ENCODE results near the gene PKN2. TPM values are rescaled to one million over a fixed set of nuclear protein-coding genes. Genes with fewer than 3 reads are reported as not detected.
A peak's percentile ranks its signal among the peaks of the same experiment; 100 is the strongest.
"Not testable (repeated sequence)": the region's sequence is repeated elsewhere in the genome, so short reads cannot be mapped to it uniquely, and the experiment has no call there.

The PKN2 gene
- total RNA-seq, 1 donor from 2014 or later, result 34.6 TPM

GRCh38 chr1:88680471-88680870, 3.6 kb upstream of the PKN2 start:
- no peak for DNase-seq (ENCODE audit: low spot score)

GRCh38 chr1:88680911-88681622, 3.0 kb upstream of the PKN2 start:
- no peak for DNase-seq (ENCODE audit: low spot score)

- peak; percentile 31 for DNase-seq (ENCODE audit: low spot score)
Measured at GRCh38 chr1:88684482-88685258, 597 bp downstream of the PKN2 start.

- no peak for DNase-seq (ENCODE audit: low spot score)
Measured at GRCh38 chr1:88685259-88685620, 1.2 kb downstream of the PKN2 start.

- DNase-seq (ENCODE audit: low spot score), result no peak
Measured at GRCh38 chr1:88691540-88691939, 7.5 kb downstream of the PKN2 start.

GRCh38 chr1:88695781-88696180, 11.7 kb downstream of the PKN2 start:
- no peak for DNase-seq (ENCODE audit: low spot score)

GRCh38 chr1:88697503-88697902, 13.4 kb downstream of the PKN2 start:
- DNase-seq (ENCODE audit: low spot score), result no peak

GRCh38 chr1:88698140-88698539, 14.1 kb downstream of the PKN2 start:
- DNase-seq (ENCODE audit: low spot score), result no peak

GRCh38 chr1:88698764-88699163, 14.7 kb downstream of the PKN2 start:
- no peak for DNase-seq (ENCODE audit: low spot score)

- no peak for DNase-seq (ENCODE audit: low spot score)
Measured at GRCh38 chr1:88700425-88701013, 16.4 kb downstream of the PKN2 start.

GRCh38 chr1:88701275-88701674, 17.2 kb downstream of the PKN2 start:
- no peak for DNase-seq (ENCODE audit: low spot score)

- not testable (repeated sequence) for DNase-seq (ENCODE audit: low spot score)
Measured at GRCh38 chr1:88701793-88702192, 17.7 kb downstream of the PKN2 start.

- DNase-seq (ENCODE audit: low spot score), result no peak
Measured at GRCh38 chr1:88708011-88708410, 23.9 kb downstream of the PKN2 start.

GRCh38 chr1:88712907-88713306, 28.8 kb downstream of the PKN2 start:
- DNase-seq (ENCODE audit: low spot score), result not testable (repeated sequence)

GRCh38 chr1:88716571-88716970, 32.5 kb downstream of the PKN2 start:
- not testable (repeated sequence) for DNase-seq (ENCODE audit: low spot score)

- no peak for DNase-seq (ENCODE audit: low spot score)
Measured at GRCh38 chr1:88722492-88722891, 38.4 kb downstream of the PKN2 start.

GRCh38 chr1:88726697-88727096, 42.6 kb downstream of the PKN2 start:
- DNase-seq (ENCODE audit: low spot score), result no peak

- DNase-seq (ENCODE audit: low spot score), result no peak
Measured at GRCh38 chr1:88727205-88727604, 43.1 kb downstream of the PKN2 start.

- no peak for DNase-seq (ENCODE audit: low spot score)
Measured at GRCh38 chr1:88729297-88729696, 45.2 kb downstream of the PKN2 start.

- DNase-seq (ENCODE audit: low spot score), result no peak
Measured at GRCh38 chr1:88730132-88730675, 46.1 kb downstream of the PKN2 start.

GRCh38 chr1:88730995-88731394, 46.9 kb downstream of the PKN2 start:
- no peak for DNase-seq (ENCODE audit: low spot score)

GRCh38 chr1:88731475-88732269, 47.6 kb downstream of the PKN2 start:
- DNase-seq (ENCODE audit: low spot score), result peak; percentile 30

All from mucosa of gallbladder (tissue), 1 donor.